ENCODE measurements around the gene ZNF189. TPM values are rescaled to one million over a fixed set of nuclear protein-coding genes. Genes with fewer than 3 reads are reported as not detected.

The ZNF189 gene
- total RNA-seq, 1 experiment from 2014 or later: 9.4 TPM

DNA sequence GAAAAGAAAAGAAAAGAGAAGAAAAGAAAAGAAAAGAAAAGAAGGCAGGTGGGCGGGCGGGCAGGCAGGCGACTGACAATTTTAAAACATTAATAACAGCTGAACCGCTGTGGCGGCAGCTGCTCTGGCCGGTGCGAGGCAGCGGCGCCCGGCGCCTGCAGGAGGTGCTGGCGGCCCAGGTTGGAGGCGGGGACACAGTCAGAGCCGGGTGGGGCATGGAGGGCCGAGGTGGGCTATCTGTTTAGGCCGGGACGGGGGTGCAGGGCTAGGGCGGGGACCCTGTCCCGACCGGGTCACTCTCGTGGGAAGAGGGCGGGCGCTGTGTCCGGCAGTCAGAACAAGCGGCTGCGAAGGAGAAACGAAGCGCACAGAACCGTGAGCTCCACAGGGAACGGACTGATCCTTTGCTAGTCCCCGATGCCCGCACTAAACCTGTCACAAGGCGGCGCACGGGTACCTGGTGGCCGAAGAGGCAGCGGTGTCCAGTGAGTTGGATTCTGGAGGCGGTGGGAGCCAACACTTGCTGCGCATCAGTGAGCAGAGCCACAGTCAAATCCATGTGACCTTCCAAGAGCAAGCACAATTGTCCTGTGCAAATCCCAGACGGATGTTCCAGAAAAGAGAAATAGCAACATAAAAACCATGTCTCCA is 50.5 kb downstream of the ZNF189 start:
- H3K27ac ChIP-seq: no peak overlapping the region
- no peaks in the 10 kb centered on the region for H3K4me1 ChIP-seq (replicated peaks; ENCODE audit: insufficient read depth)
- no TSS peak for BruUV-seq (replicated peaks)
- no peaks in the 10 kb centered on the region; the same call in 1 of the 2 replicates for H4K20me1 ChIP-seq (ENCODE audit: insufficient read depth)
- H3K9me2 ChIP-seq (ENCODE audit: insufficient read depth): no peaks in the 10 kb centered on the region
- no peaks in the 10 kb centered on the region for H3F3A ChIP-seq (ENCODE audit: insufficient read depth, low read depth)
- CTCF ChIA-PET: interaction anchor here (0.6 to 1.1 kb wide), 5 partner anchors 10 to 84 kb away, joined by 3 to 5 read pairs (median 4); no protein-coding TSS in a partner anchor
- peak overlapping the region; percentile 79; the same call in 1 of the 2 replicates for H2AFZ ChIP-seq
- TF ChIP-seq, protein P1, sequence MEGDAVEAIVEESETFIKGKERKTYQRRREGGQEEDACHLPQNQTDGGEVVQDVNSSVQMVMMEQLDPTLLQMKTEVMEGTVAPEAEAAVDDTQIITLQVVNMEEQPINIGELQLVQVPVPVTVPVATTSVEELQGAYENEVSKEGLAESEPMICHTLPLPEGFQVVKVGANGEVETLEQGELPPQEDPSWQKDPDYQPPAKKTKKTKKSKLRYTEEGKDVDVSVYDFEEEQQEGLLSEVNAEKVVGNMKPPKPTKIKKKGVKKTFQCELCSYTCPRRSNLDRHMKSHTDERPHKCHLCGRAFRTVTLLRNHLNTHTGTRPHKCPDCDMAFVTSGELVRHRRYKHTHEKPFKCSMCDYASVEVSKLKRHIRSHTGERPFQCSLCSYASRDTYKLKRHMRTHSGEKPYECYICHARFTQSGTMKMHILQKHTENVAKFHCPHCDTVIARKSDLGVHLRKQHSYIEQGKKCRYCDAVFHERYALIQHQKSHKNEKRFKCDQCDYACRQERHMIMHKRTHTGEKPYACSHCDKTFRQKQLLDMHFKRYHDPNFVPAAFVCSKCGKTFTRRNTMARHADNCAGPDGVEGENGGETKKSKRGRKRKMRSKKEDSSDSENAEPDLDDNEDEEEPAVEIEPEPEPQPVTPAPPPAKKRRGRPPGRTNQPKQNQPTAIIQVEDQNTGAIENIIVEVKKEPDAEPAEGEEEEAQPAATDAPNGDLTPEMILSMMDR (conservative IDR thresholded peaks at IDR 0.05): peak; percentile 71
- TF ChIP-seq EZH2 (IDR thresholded peaks at IDR 0.05; ENCODE audit: low read depth): no peak
- H3K79me2 ChIP-seq (ENCODE audit: low read depth): no peaks in the 10 kb centered on the region
- peak; percentile 66 to 67 for DNase-seq
- no peaks in the 10 kb centered on the region for H3K36me3 ChIP-seq (ENCODE audit: low read depth)
- peak overlapping the region; percentile 64 for H3K4me3 ChIP-seq
- peaks cover 12% of the 10 kb centered on the region; the same call in 1 of the 2 replicates for H3K27me3 ChIP-seq (ENCODE audit: insufficient read depth, low read depth)
- peak overlapping the region; percentile 78 for H3K4me2 ChIP-seq
- POLR2A ChIA-PET (ENCODE audit: unreplicated experiment): interaction anchor here (0.6 kb wide), 2 partner anchors 50 to 83 kb away, joined by 6 to 10 read pairs; no protein-coding TSS in a partner anchor
- intact Hi-C loops (cut with micrococcal nuclease; ENCODE audit: unreplicated experiment): loop anchor here (2.0 kb wide), 1 partner anchor 84 kb away; the partner anchor contains the start of gene RNF20
- H3K9me3 ChIP-seq (ENCODE audit: insufficient read depth, low read depth): no peaks in the 10 kb centered on the region

DNA sequence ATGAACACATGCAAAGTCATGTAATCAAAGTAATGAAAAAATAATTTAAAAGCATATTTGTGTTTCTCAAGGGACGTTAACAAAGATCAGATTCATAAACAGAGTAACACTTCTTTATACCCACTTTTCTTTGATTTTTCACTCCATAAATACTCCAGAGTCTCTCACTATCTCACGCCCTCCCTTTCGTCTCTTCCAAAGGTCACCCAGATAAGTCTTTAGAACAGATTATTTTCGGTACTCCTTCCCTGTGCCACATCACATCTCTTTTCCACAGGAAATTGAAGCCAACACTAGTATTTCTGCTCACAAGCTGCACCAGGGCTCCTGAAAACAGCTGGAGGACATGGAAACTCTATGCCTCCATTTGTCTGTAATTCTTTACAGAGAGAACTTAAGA is 52.3 kb downstream of the ZNF189 start:
- Histone ChIP-seq H2AFZ (no peak overlapping the region), H3K79me2 (ENCODE audit: low read depth) (no peaks in the 10 kb centered on the region), H3F3A (ENCODE audit: insufficient read depth, low read depth) (no peaks in the 10 kb centered on the region), H3K9me2 (ENCODE audit: insufficient read depth) (no peaks in the 10 kb centered on the region), H4K20me1 (ENCODE audit: insufficient read depth) (no peaks in the 10 kb centered on the region; the same call in 1 of the 2 replicates), H3K4me1 (replicated peaks; ENCODE audit: insufficient read depth) (no peaks in the 10 kb centered on the region), H3K36me3 (ENCODE audit: low read depth) (no peaks in the 10 kb centered on the region), H3K9me3 (ENCODE audit: insufficient read depth, low read depth) (no peaks in the 10 kb centered on the region), H3K4me2 (no peak overlapping the region), H3K4me3 (no peak overlapping the region), H3K27ac (no peak overlapping the region), H3K27me3 (ENCODE audit: insufficient read depth, low read depth) (peaks cover 12% of the 10 kb centered on the region; the same call in 1 of the 2 replicates)
- TF ChIP-seq, protein P1 (conservative IDR thresholded peaks at IDR 0.05): no peak
- TF ChIP-seq EZH2 (IDR thresholded peaks at IDR 0.05; ENCODE audit: low read depth): no peak
- BruUV-seq (replicated peaks): no TSS peak
- ChIA-PET POLR2A (ENCODE audit: unreplicated experiment) (no interaction called here), CTCF (no interaction called here)
- intact Hi-C loops (cut with micrococcal nuclease; ENCODE audit: unreplicated experiment): no loop called here
- DNase-seq: no peak

GRCh38 chr9:101451498-101451897 is 52.8 kb downstream of the ZNF189 start:
- H3K36me3 ChIP-seq (ENCODE audit: low read depth): no peaks in the 10 kb centered on the region
- H3K27me3 ChIP-seq (ENCODE audit: insufficient read depth, low read depth): peaks cover 12% of the 10 kb centered on the region; the same call in 1 of the 2 replicates
- H3K27ac ChIP-seq: no peak overlapping the region
- no peak for TF ChIP-seq EZH2 (IDR thresholded peaks at IDR 0.05; ENCODE audit: low read depth)
- TF ChIP-seq, protein P1 (conservative IDR thresholded peaks at IDR 0.05): no peak
- no peak overlapping the region for H3K4me3 ChIP-seq
- no peak overlapping the region for H3K4me2 ChIP-seq
- ChIA-PET POLR2A (ENCODE audit: unreplicated experiment) (no interaction called here), CTCF (no interaction called here)
- intact Hi-C loops (cut with micrococcal nuclease; ENCODE audit: unreplicated experiment): no loop called here
- no peaks in the 10 kb centered on the region for H3K79me2 ChIP-seq (ENCODE audit: low read depth)
- H4K20me1 ChIP-seq (ENCODE audit: insufficient read depth): no peaks in the 10 kb centered on the region; the same call in 1 of the 2 replicates
- no peaks in the 10 kb centered on the region for H3F3A ChIP-seq (ENCODE audit: insufficient read depth, low read depth)
- DNase-seq: no peak
- BruUV-seq (replicated peaks): no TSS peak
- H3K9me3 ChIP-seq (ENCODE audit: insufficient read depth, low read depth): no peaks in the 10 kb centered on the region
- H3K4me1 ChIP-seq (replicated peaks; ENCODE audit: insufficient read depth): no peaks in the 10 kb centered on the region
- H2AFZ ChIP-seq: no peak overlapping the region
- H3K9me2 ChIP-seq (ENCODE audit: insufficient read depth): no peaks in the 10 kb centered on the region

Data from PC-9 (cell line).